GM19468 (cell line): ENCODE results near the gene C2orf74.
"Not testable (repeated sequence)": the region's sequence is repeated elsewhere in the genome, so short reads cannot be mapped to it uniquely, and the experiment has no call there.

Source experiments
- ATAC-seq: cut with Tn5 transposase; IDR thresholded peaks from one replicate; pipeline ENCODE4 v1.9.1; 2021; ENCODE audit warnings: mild to moderate bottlenecking, moderate library complexity, moderate number of reproducible peaks; ENCODE audit not compliant: unreplicated experiment; ENCODE audit errors: extremely low read depth

C2orf74 gene

GRCh38 chr2:61161888-61162287 is at the start of gene C2orf74:
Gene C2orf74 (plus strand): TSS chr2:61162188. CDS start chr2:61162515, 327 bp downstream.
- ATAC-seq, result no peak

- no peak for ATAC-seq
Observed at GRCh38 chr2:61114147-61114546, 47.8 kb upstream of the C2orf74 start.

GRCh38 chr2:61116302-61116701 is 45.7 kb upstream of the C2orf74 start:
- no peak for ATAC-seq

- ATAC-seq, result no peak
Observed at GRCh38 chr2:61117534-61117933, 44.5 kb upstream of the C2orf74 start.

- no peak for ATAC-seq
Observed at GRCh38 chr2:61125123-61125710, 36.8 kb upstream of the C2orf74 start.

GRCh38 chr2:61125798-61126197 is 36.2 kb upstream of the C2orf74 start:
- no peak for ATAC-seq

GRCh38 chr2:61128122-61128521 is 33.9 kb upstream of the C2orf74 start:
- ATAC-seq, result not testable (repeated sequence)

GRCh38 chr2:61134141-61134540 is 27.8 kb upstream of the C2orf74 start:
- no peak for ATAC-seq

- no peak for ATAC-seq
Observed at GRCh38 chr2:61135510-61135909, 26.5 kb upstream of the C2orf74 start.

- no peak for ATAC-seq
Observed at GRCh38 chr2:61138859-61139258, 23.1 kb upstream of the C2orf74 start.

- ATAC-seq, result no peak
Observed at GRCh38 chr2:61141151-61141550, 20.8 kb upstream of the C2orf74 start.

GRCh38 chr2:61144697-61145268 is 17.2 kb upstream of the C2orf74 start:
- ATAC-seq, result peak; percentile 84

- no peak for ATAC-seq
Observed at GRCh38 chr2:61145990-61146389, 16.0 kb upstream of the C2orf74 start.

- not testable (repeated sequence) for ATAC-seq
Observed at GRCh38 chr2:61148091-61148490, 13.9 kb upstream of the C2orf74 start.

- no peak for ATAC-seq
Observed at GRCh38 chr2:61149074-61149473, 12.9 kb upstream of the C2orf74 start.

- ATAC-seq, result no peak
Observed at GRCh38 chr2:61151436-61151835, 10.6 kb upstream of the C2orf74 start.

GRCh38 chr2:61157371-61158003 is 4.5 kb upstream of the C2orf74 start:
- ATAC-seq, result no peak

GRCh38 chr2:61158356-61158955 is 3.5 kb upstream of the C2orf74 start:
- ATAC-seq, result no peak

- no peak for ATAC-seq
Observed at GRCh38 chr2:61162721-61163120, 733 bp downstream of the C2orf74 start.

GRCh38 chr2:61165082-61165481 is 3.1 kb downstream of the C2orf74 start:
- ATAC-seq, result not testable (repeated sequence)

- ATAC-seq, result no peak
Observed at GRCh38 chr2:61165946-61166345, 4.0 kb downstream of the C2orf74 start.
